Upper lobe of left lung (tissue), 4 donors: ENCODE data around the gene RNASE3.
"Not testable (repeated sequence)": the region's sequence is repeated elsewhere in the genome, so short reads cannot be mapped to it uniquely, and the experiment has no call there.

Experiments used
- CTCF ChIP-seq, 6 experiments: fragments of 450-650 bp in 4 of 6; fragments of 200-600 bp in 2 of 6; sonication (generic) in 2 of 6; IDR thresholded peaks; one replicate each; pipeline ENCODE4 v1.5.1; 2016 to 2019; ENCODE audit warnings: antibody characterized with exemption in 6 of 6
- EP300 ChIP-seq, 4 donors: sonication (generic); formaldehyde crosslinking; IDR thresholded peaks; one replicate each; pipeline ENCODE4 v1.5.1; 2017; ENCODE audit warnings: antibody characterized with exemption in 4 of 4, control low read depth in 2 of 4
- POLR2A ChIP-seq, 4 donors: fragments of 450-650 bp; IDR thresholded peaks; one replicate each; pipeline ENCODE4 v1.5.1; 2016 to 2017; ENCODE audit warnings: antibody characterized with exemption in 4 of 4, mild to moderate bottlenecking in 2 of 4
- POLR2AphosphoS5 ChIP-seq, 2 donors: sonication (generic); formaldehyde crosslinking; IDR thresholded peaks; one replicate each; pipeline ENCODE4 v1.5.1; 2017; ENCODE audit warnings: antibody characterized with exemption in 2 of 2

- not testable (repeated sequence) for TF ChIP-seq CTCF, POLR2AphosphoS5, EP300, POLR2A (IDR thresholded peaks at IDR 0.05)
These were observed 2.8 kb upstream of the RNASE3 start for GRCh38 chr14:20888411-20888810.
